ENCODE data around the gene TRPV4. TPM values are rescaled to one million over a fixed set of nuclear protein-coding genes. Genes with fewer than 3 reads are reported as not detected.

TRPV4 gene
- total RNA-seq, 1 experiment from 2014 or later = 0.44 TPM

- CTCF ChIA-PET = no interaction called here
- Histone ChIP-seq H3K36me3 (ENCODE audit: control insufficient read depth, insufficient read depth, low read length) (no peaks in the 10 kb centered on the region), H3K4me1 (ENCODE audit: control insufficient read depth, insufficient read depth, low read length) (no peaks in the 10 kb centered on the region), H3K27me3 (ENCODE audit: control insufficient read depth, insufficient read depth, low read length) (no peaks in the 10 kb centered on the region), H3K4me3 (ENCODE audit: low read depth in 2 of 2, low read length in 2 of 2) (no peak overlapping the region), H3K9me3 (ENCODE audit: control insufficient read depth, insufficient read depth, low read depth, low read length) (no peaks in the 10 kb centered on the region), H3K27ac (ENCODE audit: low read length) (no peak overlapping the region)
- in situ Hi-C loops (cut with HindIII; ENCODE audit: low pct_unique_long_range_greater_than_20kb, low sequenced_read_pairs) (no loop called here), intact Hi-C loops (cut with micrococcal nuclease; ENCODE audit: unreplicated experiment) (no loop called here)
- ATAC-seq (no peak), DNase-seq (ENCODE audit: low read depth, low spot score) (no peak)
- TF ChIP-seq REST (IDR thresholded peaks at IDR 0.05; ENCODE audit: insufficient read depth in 1 of 2, low read depth in 2 of 2, low read length in 1 of 2) (no peak), POLR2AphosphoS5 (IDR thresholded peaks at IDR 0.05; ENCODE audit: low read depth, low read length) (no peak), TCF7L2 (IDR thresholded peaks at IDR 0.05; ENCODE audit: low read depth, low read length) (no peak), SIN3A (IDR thresholded peaks at IDR 0.05; ENCODE audit: borderline replicate concordance, insufficient read depth, low read depth, low read length) (no peak), CTCF (IDR thresholded peaks at IDR 0.05) (no peak)
- POLR2A ChIA-PET = no interaction called here
- no TSS peak for BruUV-seq (replicated peaks)
These were observed 75.4 kb downstream of the TRPV4 start for GRCh38 chr12:109757671-109758265.

- Histone ChIP-seq H3K4me3 (ENCODE audit: low read depth in 2 of 2, low read length in 2 of 2) (no peak overlapping the region), H3K36me3 (ENCODE audit: control insufficient read depth, insufficient read depth, low read length) (no peaks in the 10 kb centered on the region), H3K27ac (ENCODE audit: low read length) (no peak overlapping the region), H3K9me3 (ENCODE audit: control insufficient read depth, insufficient read depth, low read depth, low read length) (peaks cover under 1% of the 10 kb centered on the region; the same call in 1 of the 2 replicates), H3K27me3 (ENCODE audit: control insufficient read depth, insufficient read depth, low read length) (no peaks in the 10 kb centered on the region), H3K4me1 (ENCODE audit: control insufficient read depth, insufficient read depth, low read length) (no peaks in the 10 kb centered on the region)
- DNase-seq (ENCODE audit: low read depth, low spot score) (no peak), ATAC-seq (no peak)
- TF ChIP-seq REST (IDR thresholded peaks at IDR 0.05; ENCODE audit: insufficient read depth in 1 of 2, low read depth in 2 of 2, low read length in 1 of 2) = no peak
- TF ChIP-seq POLR2AphosphoS5 (IDR thresholded peaks at IDR 0.05; ENCODE audit: low read depth, low read length) = no peak
- TF ChIP-seq CTCF (IDR thresholded peaks at IDR 0.05) = no peak
- TF ChIP-seq SIN3A (IDR thresholded peaks at IDR 0.05; ENCODE audit: borderline replicate concordance, insufficient read depth, low read depth, low read length) = no peak
- TF ChIP-seq TCF7L2 (IDR thresholded peaks at IDR 0.05; ENCODE audit: low read depth, low read length) = no peak
- ChIA-PET CTCF (no interaction called here), POLR2A (no interaction called here)
- BruUV-seq (replicated peaks) = no TSS peak
- intact Hi-C loops (cut with micrococcal nuclease; ENCODE audit: unreplicated experiment) = no loop called here
- in situ Hi-C loops (cut with HindIII; ENCODE audit: low pct_unique_long_range_greater_than_20kb, low sequenced_read_pairs) = no loop called here
These were observed 76.7 kb downstream of the TRPV4 start for GRCh38 chr12:109756457-109756856.

All from Panc1 (cell line).